Measurements from ENCODE around the gene KBTBD12. TPM values are rescaled to one million over a fixed set of nuclear protein-coding genes. Genes with fewer than 3 reads are reported as not detected.

KBTBD12 gene
- total RNA-seq, 2 donors from 2014 or later = 1.5 to 4.4 TPM

GRCh38 chr3:127949446-127950055 is 34.5 kb downstream of the KBTBD12 start:
- DNase-seq (ENCODE audit: low spot score) = no peak
- Histone ChIP-seq H3K27me3 (no peaks in the 10 kb centered on the region), H3K4me1 (peaks cover 0 to 20% of the 10 kb centered on the region in 2 donors), H3K9me3 (no peaks in the 10 kb centered on the region), H3K36me3 (no peaks in the 10 kb centered on the region), H3K27ac (peak overlapping the region in 1 of 2 donors; percentile 5), H3K4me3 (no peak overlapping the region)
- TF ChIP-seq, protein P1, sequence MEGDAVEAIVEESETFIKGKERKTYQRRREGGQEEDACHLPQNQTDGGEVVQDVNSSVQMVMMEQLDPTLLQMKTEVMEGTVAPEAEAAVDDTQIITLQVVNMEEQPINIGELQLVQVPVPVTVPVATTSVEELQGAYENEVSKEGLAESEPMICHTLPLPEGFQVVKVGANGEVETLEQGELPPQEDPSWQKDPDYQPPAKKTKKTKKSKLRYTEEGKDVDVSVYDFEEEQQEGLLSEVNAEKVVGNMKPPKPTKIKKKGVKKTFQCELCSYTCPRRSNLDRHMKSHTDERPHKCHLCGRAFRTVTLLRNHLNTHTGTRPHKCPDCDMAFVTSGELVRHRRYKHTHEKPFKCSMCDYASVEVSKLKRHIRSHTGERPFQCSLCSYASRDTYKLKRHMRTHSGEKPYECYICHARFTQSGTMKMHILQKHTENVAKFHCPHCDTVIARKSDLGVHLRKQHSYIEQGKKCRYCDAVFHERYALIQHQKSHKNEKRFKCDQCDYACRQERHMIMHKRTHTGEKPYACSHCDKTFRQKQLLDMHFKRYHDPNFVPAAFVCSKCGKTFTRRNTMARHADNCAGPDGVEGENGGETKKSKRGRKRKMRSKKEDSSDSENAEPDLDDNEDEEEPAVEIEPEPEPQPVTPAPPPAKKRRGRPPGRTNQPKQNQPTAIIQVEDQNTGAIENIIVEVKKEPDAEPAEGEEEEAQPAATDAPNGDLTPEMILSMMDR (IDR thresholded peaks at IDR 0.05) = no peak

GRCh38 chr3:127951276-127951675 is 36.2 kb downstream of the KBTBD12 start:
- DNase-seq (ENCODE audit: low spot score) = no peak
- Histone ChIP-seq H3K27ac (no peak overlapping the region), H3K27me3 (no peaks in the 10 kb centered on the region), H3K4me3 (no peak overlapping the region), H3K9me3 (no peaks in the 10 kb centered on the region), H3K4me1 (peaks cover 0 to 35% of the 10 kb centered on the region in 2 donors), H3K36me3 (no peaks in the 10 kb centered on the region)
- TF ChIP-seq, protein P1 (IDR thresholded peaks at IDR 0.05) = no peak

DNA sequence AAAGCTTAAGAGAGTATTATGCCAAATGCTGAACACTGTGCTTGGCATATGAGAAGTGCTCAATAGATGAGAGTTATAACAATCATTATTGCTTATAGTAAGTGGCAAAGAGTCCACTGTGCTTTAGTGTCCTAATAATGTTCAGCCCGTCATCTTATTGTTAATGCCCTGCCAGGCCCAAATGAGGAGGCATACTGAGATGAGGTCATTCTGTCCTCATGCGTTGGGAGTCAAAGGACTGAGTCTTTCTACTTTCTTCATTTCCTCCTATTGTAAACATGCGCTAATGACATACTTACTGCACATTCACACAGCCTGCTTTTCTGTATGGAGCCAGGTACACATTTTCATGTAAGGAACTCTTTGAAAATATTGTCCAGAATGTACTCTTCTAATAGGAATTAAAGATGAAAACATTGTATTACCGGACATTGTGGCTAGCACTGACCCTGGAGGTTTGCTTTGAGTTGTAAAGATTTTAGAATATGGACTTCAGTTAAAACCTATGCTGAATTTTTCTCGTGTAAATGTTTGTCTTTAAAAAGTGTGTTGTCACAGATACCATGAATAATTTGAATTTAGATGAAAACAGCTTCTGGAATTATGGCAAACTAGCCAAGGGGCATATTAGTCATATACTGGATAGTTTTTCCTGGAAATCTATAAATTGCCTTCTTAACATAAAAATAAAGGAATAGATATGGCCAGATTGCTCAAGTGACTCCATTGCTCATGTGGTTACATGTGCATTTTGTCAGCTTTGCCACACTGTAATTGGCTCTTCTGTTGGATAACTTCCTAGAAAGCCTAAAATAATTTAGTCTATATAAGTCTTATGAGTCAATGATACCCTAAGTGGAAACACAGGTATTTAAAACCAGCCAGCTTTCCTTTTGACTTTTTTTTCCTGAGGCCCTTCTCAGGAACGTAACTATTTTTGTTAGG is 38.3 kb downstream of the KBTBD12 start:
- Histone ChIP-seq H3K9me3 (no peaks in the 10 kb centered on the region), H3K4me3 (no peak overlapping the region), H3K36me3 (no peaks in the 10 kb centered on the region), H3K27ac (peak overlapping the region; percentile 66 to 80), H3K27me3 (no peaks in the 10 kb centered on the region), H3K4me1 (peaks cover 0 to 35% of the 10 kb centered on the region in 2 donors)
- TF ChIP-seq, protein P1 (IDR thresholded peaks at IDR 0.05) = no peak
- DNase-seq (ENCODE audit: low spot score) = no peak

- no peak for DNase-seq (ENCODE audit: low spot score)
- Histone ChIP-seq H3K36me3 (no peaks in the 10 kb centered on the region), H3K4me1 (peaks cover 0 to 31% of the 10 kb centered on the region in 2 donors), H3K27me3 (no peaks in the 10 kb centered on the region), H3K9me3 (no peaks in the 10 kb centered on the region), H3K4me3 (no peak overlapping the region), H3K27ac (peak overlapping the region; percentile 66 to 80)
- TF ChIP-seq, protein P1 (IDR thresholded peaks at IDR 0.05) = no peak
These were observed 39.6 kb downstream of the KBTBD12 start for GRCh38 chr3:127954640-127955039.

GRCh38 chr3:127955728-127956127 is 40.7 kb downstream of the KBTBD12 start:
- Histone ChIP-seq H3K27me3 (no peaks in the 10 kb centered on the region), H3K27ac (peak overlapping the region; percentile 66 to 80), H3K4me1 (peaks cover 0 to 28% of the 10 kb centered on the region in 2 donors), H3K9me3 (no peaks in the 10 kb centered on the region), H3K4me3 (no peak overlapping the region), H3K36me3 (no peaks in the 10 kb centered on the region)
- TF ChIP-seq, protein P1 (IDR thresholded peaks at IDR 0.05) = no peak
- no peak for DNase-seq (ENCODE audit: low spot score)

Measured in right atrium auricular region (tissue), 2 donors.